ENCODE data around the gene DPP10.

Gene DPP10

DNA sequence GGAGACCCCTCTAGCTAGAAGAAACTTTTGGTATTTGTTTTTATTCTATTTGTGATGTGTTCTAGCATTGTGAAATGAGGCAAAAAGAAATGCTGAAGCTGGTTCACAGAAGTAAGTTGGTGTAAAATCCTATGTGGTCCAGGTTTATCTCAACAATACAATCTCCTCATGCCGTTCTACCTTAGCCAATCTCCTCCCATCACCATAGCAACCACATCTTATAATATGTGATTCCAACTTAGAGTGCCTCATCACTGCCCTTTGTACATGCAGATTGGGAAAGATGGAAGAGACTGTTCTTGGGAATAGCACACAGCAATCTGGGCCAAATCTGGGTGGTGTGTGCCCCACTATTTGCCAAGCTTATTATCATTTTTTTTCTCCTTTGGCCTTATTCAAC lies 30.3 kb downstream of the DPP10 start:
- Histone ChIP-seq H3K79me2 (ENCODE audit: insufficient read depth, low read length) (no peaks in the 10 kb centered on the region), H3K9ac (ENCODE audit: low read depth, low read length) (no peak overlapping the region)
- no peak for ATAC-seq (ENCODE audit: insufficient read depth, low read depth)

DNA sequence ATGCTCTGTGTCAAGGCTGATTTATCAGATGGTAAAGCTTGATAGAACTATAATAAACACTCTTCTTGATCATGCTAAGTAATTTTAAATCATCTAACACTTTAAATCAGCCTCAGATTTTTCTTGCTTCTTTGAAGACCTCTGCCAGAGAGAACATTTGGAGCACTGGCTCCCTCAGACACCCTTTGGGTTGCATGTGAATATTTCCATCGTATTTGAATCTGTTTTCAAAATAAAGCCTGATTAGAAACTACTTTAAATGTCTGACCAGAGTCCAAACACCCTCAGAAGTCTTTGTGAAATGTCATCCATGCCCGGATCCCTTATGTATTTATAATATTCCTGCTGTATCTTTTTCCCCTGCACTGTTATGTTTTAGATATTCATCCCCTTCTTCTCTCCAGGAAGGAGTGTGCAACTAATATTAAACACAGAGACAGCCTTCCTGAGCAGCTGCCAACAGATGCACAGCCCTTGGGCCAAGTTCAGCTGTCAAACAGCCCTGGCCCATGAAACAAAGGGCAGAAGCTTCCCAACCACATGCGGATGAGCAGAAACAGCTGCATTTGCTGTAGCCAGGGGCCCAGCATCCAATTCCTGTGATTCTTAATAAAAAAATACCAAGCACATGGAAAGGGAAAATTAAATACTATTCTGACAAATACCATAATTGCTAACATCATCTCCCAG lies 46.5 kb downstream of the DPP10 start:
- TF ChIP-seq EZH2 (IDR thresholded peaks at IDR 0.05; ENCODE audit: borderline replicate concordance, low read depth, low read length, severe bottlenecking) (no peak), CTCF (IDR thresholded peaks at IDR 0.05; ENCODE audit: borderline replicate concordance, extremely low read depth, low read length, poor library complexity, severe bottlenecking) (no peak)
- Histone ChIP-seq H3K4me2 (ENCODE audit: insufficient read depth, low read length) (no peak overlapping the region), H3K36me3 (ENCODE audit: insufficient read depth, low read length) (no peaks in the 10 kb centered on the region), H3K79me2 (ENCODE audit: insufficient read depth, low read length) (no peaks in the 10 kb centered on the region), H3K27me3 (ENCODE audit: insufficient read depth, low read length, poor library complexity) (no peaks in the 10 kb centered on the region), H3K9ac (ENCODE audit: low read depth, low read length) (no peak overlapping the region), H4K20me1 (ENCODE audit: insufficient read depth, low read length) (no peaks in the 10 kb centered on the region), H2AFZ (ENCODE audit: low read depth, low read length) (no peak overlapping the region), H3K9me3 (ENCODE audit: insufficient read depth, low read length, severe bottlenecking) (no peaks in the 10 kb centered on the region), H3K4me3 (ENCODE audit: low read depth in 1 of 2, low read length in 2 of 2) (no peak overlapping the region), H3K4me1 (ENCODE audit: insufficient read depth, low read length) (no peaks in the 10 kb centered on the region), H3K27ac (ENCODE audit: low read length) (no peak overlapping the region)
- DNase-seq (no peak), ATAC-seq (ENCODE audit: insufficient read depth, low read depth) (no peak)

More for the DNA sequence above, 30.3 kb downstream of the DPP10 start:
- no peak overlapping the region for H3K27ac ChIP-seq (ENCODE audit: low read length)
- no peak overlapping the region for H2AFZ ChIP-seq (ENCODE audit: low read depth, low read length)
- H4K20me1 ChIP-seq (ENCODE audit: insufficient read depth, low read length): no peaks in the 10 kb centered on the region
- no peaks in the 10 kb centered on the region for H3K4me1 ChIP-seq (ENCODE audit: insufficient read depth, low read length)
- H3K4me2 ChIP-seq (ENCODE audit: insufficient read depth, low read length): no peak overlapping the region
- H3K36me3 ChIP-seq (ENCODE audit: insufficient read depth, low read length): no peaks in the 10 kb centered on the region
- no peaks in the 10 kb centered on the region for H3K27me3 ChIP-seq (ENCODE audit: insufficient read depth, low read length, poor library complexity)
- H3K9me3 ChIP-seq (ENCODE audit: insufficient read depth, low read length, severe bottlenecking): no peaks in the 10 kb centered on the region
- no peak for DNase-seq
- TF ChIP-seq CTCF (IDR thresholded peaks at IDR 0.05; ENCODE audit: borderline replicate concordance, extremely low read depth, low read length, poor library complexity, severe bottlenecking) (no peak), EZH2 (IDR thresholded peaks at IDR 0.05; ENCODE audit: borderline replicate concordance, low read depth, low read length, severe bottlenecking) (no peak)
- no peak overlapping the region for H3K4me3 ChIP-seq (ENCODE audit: low read depth in 1 of 2, low read length in 2 of 2)

DNA sequence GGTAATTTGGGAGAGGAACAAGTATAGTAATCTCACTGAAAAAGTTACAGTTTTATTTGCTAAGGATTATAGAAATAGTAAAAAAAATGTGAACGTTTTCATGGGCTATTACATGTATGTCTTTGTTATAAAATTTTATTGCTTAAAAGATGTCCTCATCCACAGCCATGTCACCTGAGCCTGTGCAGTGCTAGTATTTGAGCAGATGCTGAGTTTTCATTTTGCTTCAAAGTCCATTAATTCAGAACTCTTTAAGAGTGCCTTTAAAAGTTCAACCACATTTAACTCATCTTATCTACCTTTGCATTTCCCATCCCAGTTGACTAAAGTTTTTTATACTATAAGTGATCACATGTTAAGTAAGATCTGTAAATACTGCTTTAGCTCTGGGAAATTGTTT lies 52.6 kb downstream of the DPP10 start:
- DNase-seq: no peak
- H2AFZ ChIP-seq (ENCODE audit: low read depth, low read length): no peak overlapping the region
- H3K4me2 ChIP-seq (ENCODE audit: insufficient read depth, low read length): no peak overlapping the region
- no peaks in the 10 kb centered on the region for H4K20me1 ChIP-seq (ENCODE audit: insufficient read depth, low read length)
- no peaks in the 10 kb centered on the region for H3K4me1 ChIP-seq (ENCODE audit: insufficient read depth, low read length)
- no peak overlapping the region for H3K4me3 ChIP-seq (ENCODE audit: low read depth in 1 of 2, low read length in 2 of 2)
- no peaks in the 10 kb centered on the region for H3K27me3 ChIP-seq (ENCODE audit: insufficient read depth, low read length, poor library complexity)
- H3K9ac ChIP-seq (ENCODE audit: low read depth, low read length): no peak overlapping the region
- peaks cover 3% of the 10 kb centered on the region for H3K9me3 ChIP-seq (ENCODE audit: insufficient read depth, low read length, severe bottlenecking)
- H3K27ac ChIP-seq (ENCODE audit: low read length): no peak overlapping the region
- H3K79me2 ChIP-seq (ENCODE audit: insufficient read depth, low read length): no peaks in the 10 kb centered on the region
- no peaks in the 10 kb centered on the region for H3K36me3 ChIP-seq (ENCODE audit: insufficient read depth, low read length)
- ATAC-seq (ENCODE audit: insufficient read depth, low read depth): no peak
- TF ChIP-seq EZH2 (IDR thresholded peaks at IDR 0.05; ENCODE audit: borderline replicate concordance, low read depth, low read length, severe bottlenecking) (no peak), CTCF (IDR thresholded peaks at IDR 0.05; ENCODE audit: borderline replicate concordance, extremely low read depth, low read length, poor library complexity, severe bottlenecking) (no peak)

Measured in DND-41 (cell line).